HK-2 (cell line): ENCODE results near the gene RBM45.
A peak's percentile ranks its signal among the peaks of the same experiment; 100 is the strongest.
"Not testable (repeated sequence)": the region's sequence is repeated elsewhere in the genome, so short reads cannot be mapped to it uniquely, and the experiment has no call there.

Experiments used
- DNase-seq: peaks from one replicate; pipeline ENCODE4 v3.0.0-alpha.2; 2018; ENCODE audit not compliant: unreplicated experiment

Gene RBM45, protein sequence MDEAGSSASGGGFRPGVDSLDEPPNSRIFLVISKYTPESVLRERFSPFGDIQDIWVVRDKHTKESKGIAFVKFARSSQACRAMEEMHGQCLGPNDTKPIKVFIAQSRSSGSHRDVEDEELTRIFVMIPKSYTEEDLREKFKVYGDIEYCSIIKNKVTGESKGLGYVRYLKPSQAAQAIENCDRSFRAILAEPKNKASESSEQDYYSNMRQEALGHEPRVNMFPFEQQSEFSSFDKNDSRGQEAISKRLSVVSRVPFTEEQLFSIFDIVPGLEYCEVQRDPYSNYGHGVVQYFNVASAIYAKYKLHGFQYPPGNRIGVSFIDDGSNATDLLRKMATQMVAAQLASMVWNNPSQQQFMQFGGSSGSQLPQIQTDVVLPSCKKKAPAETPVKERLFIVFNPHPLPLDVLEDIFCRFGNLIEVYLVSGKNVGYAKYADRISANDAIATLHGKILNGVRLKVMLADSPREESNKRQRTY

DNA sequence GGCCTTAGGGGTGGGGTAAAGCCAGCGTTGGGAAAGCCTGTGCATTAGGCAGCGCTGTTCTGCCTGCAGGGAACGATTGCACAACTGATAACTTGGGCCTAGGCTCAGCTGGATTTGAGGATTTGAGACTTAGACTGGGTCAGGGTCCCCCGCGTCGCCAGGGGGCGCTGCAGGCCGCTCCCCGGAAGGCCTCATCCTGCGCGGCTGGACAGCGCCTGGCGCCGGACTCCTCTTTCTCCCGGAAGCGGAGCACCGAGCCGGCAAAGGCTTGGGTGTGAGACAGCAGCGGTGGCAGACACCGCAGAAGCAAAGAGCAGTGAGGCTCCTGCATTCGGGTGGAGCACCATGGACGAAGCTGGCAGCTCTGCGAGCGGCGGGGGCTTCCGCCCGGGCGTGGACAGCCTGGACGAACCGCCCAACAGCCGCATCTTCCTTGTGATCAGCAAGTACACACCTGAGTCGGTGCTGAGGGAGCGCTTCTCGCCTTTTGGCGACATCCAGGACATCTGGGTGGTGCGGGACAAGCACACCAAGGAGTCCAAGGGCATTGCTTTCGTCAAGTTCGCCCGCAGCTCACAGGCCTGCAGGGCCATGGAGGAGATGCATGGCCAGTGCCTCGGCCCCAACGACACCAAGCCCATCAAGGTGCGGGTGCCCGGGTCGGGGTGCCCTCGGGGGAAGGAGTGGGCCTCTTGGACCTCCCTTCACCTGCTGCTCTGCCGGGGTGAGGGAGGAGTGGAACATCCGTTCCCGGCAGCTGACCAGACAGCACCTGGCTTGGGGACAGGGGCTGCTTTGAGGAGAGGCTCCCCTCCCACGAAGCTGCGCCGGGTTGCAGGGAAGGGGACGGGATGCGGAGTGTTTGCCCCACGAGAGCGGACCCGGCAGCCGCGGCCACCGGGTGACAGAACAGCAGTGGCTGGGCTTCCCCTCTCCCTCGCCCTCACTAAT lies at the start of gene RBM45:
Gene RBM45 (plus strand): TSS at position 236 of the 951 bp plus-strand sequence. CDS start 110 bp downstream, at position 346.
- peak; percentile 94 for DNase-seq

DNA sequence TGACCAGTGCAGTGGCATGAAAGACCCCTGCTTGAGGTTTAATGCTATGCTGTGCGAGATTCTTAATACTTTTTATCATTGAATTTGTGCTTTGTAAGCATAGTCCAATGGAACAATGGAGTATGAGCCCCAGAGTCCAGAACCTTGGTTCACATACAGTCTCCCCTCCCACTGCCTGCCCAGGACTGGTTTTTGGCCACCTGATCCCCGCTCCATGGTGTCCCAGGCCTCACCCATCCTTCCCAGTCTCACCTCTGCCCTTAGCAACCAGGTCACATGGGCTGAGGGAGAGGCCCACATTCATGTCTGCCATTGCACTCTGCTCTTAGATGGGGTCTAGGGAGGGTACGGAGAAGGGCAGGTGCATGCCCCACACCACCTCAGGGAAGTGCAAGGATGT lies 45.9 kb upstream of the RBM45 start:
- no peak for DNase-seq

DNA sequence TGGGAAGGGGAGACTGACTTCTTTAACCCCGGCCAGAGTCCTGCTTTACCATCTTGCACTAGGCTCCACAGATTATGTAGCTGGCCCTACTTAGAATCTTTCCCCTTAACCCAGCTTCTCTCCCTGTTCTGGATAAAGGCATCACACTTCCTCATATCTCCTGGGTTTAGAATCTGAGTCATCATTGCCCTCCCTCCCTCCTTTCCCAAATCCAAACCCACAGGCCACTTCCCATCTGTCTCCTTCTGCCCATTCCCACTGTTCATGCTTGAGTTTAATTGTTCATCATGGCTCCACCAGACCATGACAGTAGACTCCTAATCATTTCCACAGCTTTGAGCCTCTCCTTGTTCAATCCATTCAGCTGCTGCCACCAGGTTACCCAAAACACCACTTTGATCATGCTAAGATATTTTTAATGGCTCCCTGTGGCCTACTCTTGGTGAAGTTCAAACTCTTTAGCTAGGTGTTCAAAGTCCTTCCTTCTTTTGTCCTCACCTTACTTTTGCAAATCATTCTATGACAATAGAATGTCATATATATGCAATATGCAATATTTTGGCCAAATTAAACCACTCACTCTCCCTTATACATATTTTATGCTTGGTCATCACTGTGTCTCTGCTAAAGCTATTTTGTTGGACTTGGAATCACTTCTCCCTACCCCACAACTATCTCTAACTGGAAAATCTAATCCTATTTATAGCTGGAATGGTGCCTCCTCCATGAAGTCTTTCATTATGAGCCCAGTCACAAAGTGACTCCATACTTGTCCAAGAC lies 45.2 kb upstream of the RBM45 start:
- DNase-seq: peak; percentile 60

DNA sequence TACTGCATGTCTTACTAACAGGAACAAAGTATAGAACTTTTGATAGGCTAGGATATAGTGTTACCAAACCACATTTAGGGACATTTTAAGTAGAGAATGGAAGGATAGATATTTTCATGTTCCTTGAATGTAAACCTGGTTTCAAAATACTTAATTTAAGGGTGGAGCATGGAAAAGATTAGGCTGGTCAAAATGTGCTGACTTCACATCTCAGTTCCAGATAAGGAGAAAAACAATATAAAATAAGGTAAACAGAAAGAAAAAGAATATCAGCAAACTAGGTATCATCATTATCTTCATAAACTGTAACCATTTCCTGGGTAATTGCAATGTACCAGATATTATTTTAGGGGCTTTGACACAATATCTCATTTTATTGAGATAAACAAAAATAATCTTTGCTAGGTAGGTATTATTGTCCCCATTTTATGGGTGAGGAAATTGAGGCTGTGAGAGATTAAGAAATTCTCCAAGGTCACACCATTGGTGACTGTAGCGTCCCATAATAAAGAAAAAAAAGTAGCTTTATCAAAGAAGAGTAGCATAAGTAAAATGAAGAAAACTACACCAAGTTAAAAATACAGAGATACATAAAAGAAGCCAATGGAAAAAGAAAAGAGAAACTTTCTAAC lies 43.3 kb upstream of the RBM45 start:
- no peak for DNase-seq

DNA sequence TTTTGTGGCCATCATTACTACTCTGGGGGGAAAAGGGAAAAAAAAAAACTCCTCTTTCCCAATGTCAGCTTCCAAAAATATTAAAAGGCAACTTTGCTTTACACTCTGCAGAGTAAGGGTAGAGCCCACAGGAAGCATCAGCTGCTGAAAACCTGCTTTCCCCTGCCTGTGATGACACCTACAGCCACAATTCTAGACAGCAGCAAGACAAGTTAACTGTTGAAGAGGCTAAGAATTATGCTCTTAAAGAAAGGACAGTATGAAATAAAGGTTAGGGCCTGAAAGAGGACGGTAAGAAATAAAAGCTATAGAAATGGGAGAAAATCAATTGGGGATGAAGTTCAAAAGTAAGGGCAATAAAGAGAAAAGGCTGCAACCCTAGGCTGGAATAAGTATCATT lies 42.7 kb upstream of the RBM45 start:
- DNase-seq: no peak

DNA sequence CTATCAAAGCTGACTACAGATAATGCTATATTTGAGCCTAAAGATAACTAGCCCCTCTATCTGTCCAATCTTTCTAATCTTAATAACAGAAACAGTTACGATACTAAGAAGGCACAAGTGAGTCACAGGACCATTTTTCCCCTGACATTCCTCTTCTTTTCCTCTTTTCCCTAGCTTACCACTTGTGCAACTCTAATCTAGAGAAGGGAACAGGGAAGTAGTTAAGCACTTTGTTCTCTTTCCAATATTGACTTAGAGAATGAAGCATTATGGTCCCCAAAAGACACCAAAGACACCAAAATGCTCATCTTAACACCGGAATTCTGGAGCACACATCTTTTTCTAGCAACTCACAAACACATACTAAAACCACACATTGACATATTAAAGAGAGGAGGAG lies 41.4 kb upstream of the RBM45 start:
- DNase-seq: no peak

DNA sequence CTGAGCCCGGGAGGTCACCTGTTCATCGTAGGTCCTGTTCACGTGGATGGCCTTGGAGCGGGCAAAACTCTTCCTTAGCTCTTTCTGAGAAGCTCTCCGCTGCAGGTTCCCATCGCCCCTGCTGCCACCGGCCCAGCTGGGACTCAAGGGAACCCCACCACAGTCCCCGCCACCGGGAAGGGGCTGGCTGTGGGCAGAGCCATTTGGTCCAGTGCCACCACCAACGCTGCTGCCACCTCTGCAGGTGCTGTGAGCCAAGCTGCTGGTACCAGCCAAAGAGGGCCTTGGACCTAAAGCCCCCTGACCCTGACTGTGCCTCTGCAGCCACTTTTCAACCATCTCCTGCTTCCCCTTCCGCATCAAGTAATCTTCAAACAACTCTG lies 40.2 kb upstream of the RBM45 start:
- DNase-seq: no peak

DNA sequence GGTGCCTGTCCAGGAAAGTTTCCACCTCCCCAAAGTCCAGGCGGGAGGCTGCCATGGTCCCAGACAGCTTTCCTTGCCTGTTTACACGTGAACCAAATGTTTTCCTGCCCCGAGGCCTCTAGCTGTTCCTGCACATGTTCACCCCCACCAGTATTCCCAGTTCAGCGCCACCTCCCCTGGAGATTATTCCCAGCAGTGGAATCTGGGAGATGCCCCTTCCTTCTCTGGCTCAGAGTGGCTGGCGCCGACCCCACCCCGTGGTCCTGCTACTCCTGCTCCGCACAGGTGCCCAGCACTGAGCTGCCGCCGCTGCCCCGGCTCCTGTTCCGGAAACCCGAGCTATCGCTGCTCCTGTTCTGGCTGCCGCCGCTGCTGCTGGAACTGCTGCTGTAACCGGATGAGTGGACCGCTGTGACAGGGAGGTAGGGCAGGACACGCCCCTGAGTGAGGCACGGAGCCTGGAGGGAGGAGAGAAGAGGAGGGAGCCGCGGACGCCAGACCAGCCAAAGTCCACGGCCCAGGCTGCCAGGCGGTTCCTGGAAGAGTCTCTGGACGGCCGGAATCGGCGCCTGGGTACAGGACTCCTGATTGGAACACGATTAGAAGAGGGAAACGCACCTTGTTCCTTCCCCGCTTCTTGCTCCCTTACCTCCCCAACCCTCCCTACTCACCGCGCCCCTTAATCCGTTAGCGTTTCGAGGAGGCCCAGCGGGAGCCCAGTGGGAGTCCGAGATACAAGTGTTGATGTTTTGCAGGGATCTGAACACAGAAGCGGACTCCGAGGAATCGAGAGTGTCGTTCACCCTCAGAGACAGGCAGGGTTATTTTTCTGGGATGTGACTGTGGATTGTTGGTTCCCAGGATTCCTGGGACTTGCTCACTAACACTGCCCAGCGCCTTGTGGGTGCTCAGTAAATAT lies 39.6 kb upstream of the RBM45 start, which contains the start of gene PDE11A:
Gene PDE11A (minus strand): TSS at position 395 of the 919 bp plus-strand sequence. CDS start 340 bp downstream, at position 55.
- DNase-seq: peak; percentile 93

DNA sequence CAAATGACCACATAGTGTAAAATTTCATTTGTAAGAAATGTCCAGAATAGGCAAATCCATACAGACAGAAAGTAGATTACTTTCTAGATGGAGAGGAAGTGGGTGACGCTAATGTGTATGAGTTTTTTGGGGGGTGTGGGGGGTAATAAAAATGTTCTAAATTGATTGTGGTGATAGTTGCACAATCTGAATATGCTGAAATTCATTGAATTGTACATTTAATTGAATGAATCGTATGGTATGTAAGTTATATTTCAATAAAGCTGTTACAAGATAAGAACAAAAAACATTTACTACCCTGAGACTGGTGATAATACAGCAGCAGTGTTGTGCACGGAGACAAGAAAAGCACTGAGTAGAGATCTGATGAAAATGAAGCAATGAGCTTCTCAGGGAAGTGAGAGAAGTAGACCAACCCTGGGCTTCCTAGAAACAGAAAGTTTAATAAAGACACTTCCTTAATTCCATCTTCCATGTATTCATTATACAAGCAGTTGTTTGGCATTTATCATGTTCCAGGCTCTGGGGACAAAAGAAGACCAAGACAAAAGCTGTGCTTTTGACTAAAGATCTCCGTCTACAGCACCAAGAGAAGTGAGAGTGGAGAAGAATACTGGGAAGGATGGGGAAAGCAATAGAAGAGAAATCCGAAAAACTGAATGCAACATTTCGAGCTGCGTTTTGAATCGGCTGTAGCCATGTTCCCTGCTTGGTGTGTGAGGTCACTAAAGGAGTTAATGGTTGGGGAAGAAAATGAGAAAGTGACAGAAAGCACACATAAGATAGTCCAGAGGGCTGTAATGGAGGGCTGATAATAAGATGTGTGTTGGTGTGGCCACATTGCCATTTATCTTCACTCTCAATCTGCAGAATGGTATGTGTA lies 37.9 kb upstream of the RBM45 start:
- DNase-seq: no peak

DNA sequence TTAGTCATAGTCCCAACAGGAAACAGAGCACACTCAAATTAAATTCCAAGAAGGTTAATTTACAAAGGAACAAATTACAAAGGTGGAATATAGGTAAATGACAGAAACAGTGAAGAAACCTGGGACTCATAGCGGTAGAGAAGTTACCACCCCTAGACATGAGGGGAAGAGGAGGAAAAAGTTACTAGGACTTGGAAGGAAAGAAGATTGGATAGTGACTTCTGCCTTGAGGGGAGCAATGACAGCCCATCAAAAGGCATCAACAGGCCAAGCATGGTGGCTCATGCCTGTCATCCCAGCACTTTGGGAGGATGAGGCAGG lies 37.3 kb upstream of the RBM45 start:
- DNase-seq: no peak

DNA sequence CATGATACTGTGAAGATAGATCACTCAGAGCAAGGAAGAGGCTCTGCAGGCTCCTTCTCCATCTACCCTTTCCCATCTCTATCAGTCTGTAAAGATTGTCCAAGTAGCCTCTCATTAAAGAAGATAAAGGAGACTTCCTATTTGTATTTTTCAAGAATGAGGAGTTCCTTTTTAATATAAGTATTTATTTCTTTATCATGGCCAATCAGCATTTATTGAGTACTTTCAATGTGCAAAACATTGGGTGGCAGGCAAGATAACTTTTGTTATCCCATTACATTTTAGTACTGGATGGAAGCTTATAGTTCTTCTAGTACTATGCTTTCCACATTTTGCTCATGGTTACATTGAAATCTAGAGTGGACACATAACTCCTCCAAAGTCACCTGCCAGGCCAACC lies 36.1 kb upstream of the RBM45 start:
- no peak for DNase-seq

DNA sequence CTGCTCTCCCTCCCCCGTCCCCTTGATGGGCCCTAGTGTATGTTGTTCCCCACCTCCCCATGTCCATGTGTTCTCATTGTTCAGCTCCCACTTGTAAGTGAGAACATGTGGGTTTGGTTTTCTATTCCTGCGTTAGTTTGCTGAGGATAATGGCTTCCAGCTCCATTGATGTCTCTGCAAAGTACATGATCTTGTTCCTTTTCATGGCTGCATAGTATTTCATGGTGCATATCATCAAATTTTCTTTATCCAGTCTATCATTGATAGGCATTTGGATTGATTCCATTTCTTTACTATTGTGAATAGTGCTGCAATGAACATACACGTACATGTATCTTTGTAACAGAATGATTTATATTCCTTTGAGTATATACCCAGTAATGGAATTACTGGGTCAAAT lies 33.0 kb upstream of the RBM45 start:
- not testable (repeated sequence) for DNase-seq

DNA sequence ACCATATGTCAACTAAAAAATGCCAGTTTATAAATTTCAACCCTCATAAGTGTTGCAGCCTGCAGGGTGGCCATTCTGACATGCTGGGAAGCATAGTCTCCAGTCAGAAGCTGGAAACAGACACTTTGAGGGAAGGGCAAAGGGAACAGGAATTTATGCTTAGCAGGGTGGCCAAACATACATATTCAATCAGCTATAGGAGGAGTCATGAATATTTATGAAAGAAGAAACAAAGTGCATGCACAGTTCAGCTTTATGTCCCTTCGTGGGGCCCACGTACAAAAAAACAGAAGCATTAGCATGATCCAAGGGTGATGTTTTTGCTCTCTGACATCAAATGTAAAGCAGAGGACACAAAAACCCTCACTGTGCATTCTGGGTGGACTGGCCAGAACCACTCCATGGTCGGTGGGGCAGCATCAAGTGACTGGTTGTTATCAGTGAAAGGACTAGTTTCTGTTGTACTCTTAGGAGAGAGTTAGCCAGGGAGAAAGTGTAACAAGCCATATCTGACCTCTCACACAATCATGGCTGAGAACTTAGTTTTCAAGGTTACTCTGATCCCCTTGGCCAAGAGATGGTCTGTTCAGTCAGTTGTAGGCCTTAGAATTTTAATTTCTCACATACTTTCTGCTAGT lies 29.7 kb upstream of the RBM45 start:
- no peak for DNase-seq

DNA sequence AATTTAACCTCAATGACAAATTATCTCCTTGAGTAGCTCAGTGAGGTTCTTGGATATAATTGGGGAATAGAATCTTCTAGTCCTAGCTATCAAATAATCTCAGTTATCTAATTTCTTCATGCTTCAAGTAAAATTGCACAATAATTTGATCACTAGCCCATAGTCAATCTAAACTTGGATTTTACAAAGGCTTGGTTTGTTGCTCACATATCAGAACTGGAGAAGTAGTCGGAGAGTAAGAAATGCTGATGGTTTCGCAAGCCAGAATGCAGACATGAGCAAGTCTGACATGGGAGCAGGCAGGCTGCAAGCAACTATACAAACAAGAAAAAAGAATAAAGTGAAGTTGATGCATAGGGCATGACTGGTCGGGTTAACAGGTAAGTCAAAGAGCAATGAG lies 28.0 kb upstream of the RBM45 start:
- DNase-seq: no peak

DNA sequence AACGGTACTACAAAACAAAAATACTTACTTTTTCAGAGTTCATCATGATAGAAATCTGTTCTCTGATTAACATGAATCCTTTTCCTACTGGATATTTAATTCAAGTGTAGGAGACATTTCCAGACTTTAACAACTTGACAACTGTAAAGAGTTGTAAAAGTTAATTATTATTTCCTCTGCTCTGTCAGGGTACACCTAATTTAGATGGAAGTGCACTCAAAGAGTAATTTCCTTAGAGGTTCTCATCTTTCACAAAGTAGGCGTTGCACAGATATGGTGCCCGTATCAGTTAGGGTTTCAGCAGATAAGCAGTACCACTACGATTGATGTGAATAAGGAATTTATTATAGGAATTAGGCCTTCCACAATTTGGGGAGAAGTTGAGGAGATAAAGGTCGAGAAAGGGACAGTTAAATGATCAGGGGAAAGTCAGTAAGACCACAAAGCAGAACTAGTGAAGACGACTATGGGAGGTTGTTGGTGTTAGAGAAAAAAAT lies 23.4 kb upstream of the RBM45 start:
- DNase-seq: no peak

DNA sequence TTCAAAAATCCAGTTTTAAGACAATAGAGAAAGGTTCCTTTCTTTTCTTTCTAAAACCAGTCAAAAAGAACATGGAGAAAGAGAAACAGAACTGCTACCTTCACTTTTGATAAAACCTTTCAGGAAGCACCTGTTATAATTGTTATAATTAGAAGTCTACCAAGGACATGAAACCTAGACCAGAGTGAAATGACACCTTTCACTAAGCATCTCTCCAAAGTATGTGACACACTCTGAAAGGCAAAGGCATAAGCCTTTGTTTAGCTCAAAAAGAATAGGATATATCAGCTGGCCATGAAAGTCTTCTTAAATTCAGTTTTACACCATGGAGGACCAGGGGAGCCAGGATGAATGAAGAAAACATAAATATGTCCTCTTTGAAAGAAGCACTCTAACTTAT lies 18.8 kb upstream of the RBM45 start:
- no peak for DNase-seq

DNA sequence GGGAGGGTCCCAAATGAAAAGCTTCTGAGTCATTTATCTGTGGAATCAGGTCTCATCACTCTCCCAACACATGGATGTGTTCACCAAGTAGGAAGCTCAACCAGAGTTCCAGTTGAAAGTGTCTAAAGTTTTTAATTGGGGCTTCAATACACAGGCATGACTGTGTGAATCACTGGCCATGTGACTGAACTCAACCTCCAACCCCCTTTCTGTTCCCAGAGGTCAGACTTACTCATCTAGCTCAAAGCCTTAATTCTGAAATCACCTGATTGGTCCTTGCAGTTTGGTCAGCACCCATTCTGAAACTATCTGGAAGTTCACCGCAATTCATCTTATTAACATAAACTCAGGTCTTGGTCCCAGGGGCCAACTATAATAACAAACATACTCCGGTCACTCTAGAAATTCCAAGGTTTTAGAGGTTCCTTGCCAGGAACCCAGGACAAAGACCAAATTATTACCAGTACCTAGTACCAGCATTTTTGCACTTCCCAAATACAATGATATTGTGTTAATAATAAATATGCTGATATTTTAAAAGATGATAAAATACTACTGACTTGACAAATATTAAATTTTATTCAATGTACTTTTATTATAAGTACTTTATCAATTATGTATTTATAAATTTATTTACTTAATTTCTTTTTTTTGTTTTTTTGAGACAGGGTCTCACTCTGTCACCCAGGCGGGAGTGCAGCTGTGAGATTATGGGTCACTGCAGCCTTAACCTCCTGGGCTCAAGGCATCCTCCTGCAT lies 10.7 kb upstream of the RBM45 start:
- peak; percentile 14 for DNase-seq

DNA sequence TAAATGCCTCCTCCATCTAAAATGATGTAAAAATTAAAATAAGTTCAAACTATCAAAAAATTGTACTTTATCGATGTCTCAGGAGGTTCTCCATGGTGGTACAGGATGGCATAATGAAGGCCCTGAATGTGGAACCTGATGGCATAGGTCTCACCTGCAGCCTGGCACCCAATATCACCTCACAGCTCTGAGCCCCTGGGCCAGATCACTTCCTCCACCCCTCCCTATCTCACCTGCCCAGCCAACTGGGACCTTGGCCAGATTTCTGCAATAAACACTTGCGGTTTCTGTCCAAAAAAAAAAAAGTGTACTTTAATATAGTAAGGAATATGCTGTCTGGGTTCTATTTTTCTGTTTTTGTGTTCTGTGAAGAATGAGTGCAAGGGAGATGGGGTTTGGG lies 6.7 kb upstream of the RBM45 start:
- no peak for DNase-seq
